ENCODE data around the gene SLC12A7.

SLC12A7 gene

DNA sequence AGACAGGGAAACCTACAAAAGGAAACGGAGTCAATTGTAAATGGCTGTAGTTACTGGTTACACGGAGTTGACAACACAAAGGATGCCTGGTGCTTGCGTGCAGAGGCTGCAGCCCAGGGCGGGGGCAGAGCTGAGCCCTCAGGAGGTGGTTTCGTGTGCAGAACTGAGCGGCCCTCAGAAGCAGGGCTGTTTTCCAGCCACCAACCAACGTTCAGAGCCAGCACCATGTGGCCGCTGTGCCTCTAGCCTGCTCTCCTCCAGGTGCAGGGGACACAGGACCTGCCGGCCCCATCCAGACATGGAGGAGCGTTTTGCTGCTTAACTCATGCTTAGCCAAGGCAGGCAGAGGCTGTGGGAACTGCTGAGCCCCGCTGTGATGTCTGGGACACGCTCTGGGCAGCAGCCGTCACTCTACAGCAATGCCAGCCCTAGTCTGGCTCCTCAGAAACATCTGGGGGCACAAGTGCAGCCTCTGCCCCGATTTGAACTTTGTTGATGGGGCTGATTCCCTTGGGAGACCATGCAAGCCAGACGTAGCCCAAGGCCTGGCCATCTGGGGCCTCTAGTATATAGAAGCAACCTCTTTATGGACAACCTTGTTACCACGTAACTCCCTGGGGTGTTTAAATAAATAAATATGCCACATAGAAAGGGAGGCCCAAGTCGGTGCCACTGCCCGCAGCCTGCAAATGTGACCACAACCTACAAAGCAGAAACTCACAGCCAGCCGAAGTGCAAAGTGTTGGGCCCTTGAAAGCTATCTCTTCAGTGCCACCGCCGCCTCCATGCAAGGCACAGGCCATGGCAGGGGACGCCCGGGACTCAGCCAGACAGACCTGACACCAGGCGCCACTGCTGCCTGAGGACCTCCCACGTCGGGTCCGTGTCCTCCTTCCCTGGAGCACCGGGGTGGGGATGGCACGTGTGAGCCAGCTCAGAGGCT, 61.2 kb downstream of the SLC12A7 start:
- no peak for DNase-seq (ENCODE audit: low read depth in 3 of 3)

GRCh38 chr5:1048861-1049838, 62.7 kb downstream of the SLC12A7 start:
- DNase-seq (ENCODE audit: low read depth in 3 of 3) = no peak

DNA sequence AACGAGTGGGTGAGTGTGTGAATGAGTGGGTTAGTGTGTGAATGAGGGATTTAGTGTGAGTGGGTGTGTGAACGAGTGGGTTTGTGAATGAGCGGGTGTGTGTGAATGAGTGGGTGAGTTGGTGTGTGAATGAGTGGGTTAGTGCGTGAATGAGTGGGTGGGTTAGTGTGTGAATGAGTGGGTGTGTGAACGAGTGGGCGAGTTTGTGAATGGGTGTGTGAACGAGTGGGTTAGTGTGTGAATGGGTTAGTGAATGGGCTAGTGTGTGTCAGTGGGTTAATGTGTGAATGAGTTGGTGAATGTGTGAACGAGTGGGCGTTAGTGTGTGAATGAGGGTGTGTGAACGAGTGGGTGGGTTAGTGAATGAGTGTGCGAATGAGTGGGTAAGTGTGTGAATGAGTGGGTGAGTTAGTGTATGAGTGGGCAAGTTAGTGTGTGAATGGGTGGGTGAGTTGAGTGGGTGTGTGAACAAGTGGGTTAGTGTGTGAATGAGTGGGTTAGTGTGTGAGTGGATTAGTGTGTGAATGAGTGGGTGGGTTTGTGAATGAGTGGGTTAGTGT, 63.6 kb downstream of the SLC12A7 start:
- DNase-seq (ENCODE audit: low read depth in 3 of 3) = no peak

GRCh38 chr5:1047332-1047965, 64.4 kb downstream of the SLC12A7 start:
- DNase-seq (ENCODE audit: low read depth in 3 of 3) = no peak

DNA sequence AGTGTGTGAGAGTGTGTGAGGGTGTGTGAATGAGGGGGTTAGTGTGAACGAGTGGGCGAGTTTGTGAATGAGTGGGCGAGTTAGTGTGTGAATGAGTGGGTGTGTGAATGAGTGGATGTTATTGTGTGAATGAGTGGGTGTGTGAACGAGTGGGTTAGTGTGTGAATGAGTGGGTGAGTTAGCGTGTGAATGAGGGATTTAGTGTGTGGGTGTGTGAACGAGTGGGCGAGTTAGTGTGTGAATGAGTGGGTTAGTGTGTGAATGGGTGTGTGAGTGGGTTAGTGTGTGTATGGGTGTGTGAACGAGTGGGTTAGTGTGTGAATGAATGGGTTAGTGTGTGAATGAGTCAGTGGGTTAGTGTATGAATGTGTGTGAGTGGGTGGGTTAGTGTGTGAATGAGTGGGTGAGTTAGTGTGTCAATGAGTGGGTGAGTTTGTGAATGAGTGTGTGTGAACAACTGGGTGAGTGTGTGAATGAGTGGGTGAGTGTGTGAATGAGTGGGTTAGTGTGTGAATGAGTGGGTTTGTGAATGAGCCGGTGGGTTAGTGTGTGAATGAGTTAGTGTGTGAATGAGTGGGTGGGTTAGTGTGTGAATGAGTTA, 65.8 kb downstream of the SLC12A7 start:
- no peak for DNase-seq (ENCODE audit: low read depth in 3 of 3)

GRCh38 chr5:1044117-1044516, 67.7 kb downstream of the SLC12A7 start:
- no peak for DNase-seq (ENCODE audit: low read depth in 3 of 3)

DNA sequence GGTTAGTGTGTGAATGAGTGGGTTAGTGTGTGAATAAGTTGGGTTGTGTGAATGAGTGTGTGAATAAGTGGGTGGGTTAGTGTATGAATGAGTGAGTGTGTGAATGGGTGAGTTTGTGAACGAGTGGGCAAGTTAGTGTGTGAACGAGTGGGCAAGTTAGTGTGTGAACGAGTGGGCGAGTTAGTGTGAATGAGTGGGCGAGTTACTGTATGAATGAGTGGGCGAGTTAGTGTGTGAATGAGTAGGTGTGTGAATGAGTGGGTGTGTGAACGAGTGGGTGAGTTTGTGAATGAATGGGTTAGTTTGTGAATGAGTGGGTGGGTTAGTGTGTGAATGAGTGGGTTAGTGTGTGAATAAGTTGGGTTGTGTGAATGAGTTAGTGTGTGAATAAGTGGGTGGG, 68.5 kb downstream of the SLC12A7 start:
- no peak for DNase-seq (ENCODE audit: low read depth in 3 of 3)

DNA sequence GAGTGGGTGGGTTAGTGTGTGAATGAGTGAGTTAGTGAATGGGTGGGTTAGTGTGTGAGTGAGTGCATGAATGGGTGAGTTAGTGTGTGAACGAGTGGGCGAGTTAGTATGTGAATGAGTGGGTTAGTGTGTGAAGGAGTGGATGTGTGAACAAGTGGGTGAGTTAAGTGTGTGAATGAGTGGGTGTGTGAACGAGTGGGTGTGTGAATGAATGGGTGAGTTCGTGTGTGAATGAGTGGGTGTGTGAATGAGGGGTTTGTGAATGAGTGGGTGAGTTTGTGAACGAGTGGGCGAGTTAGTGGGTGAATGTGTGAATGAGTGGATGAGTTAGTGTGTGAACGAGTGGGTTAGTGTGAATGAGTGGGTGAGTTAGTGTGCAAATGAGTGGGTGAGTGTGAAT, 69.2 kb downstream of the SLC12A7 start:
- DNase-seq (ENCODE audit: low read depth in 3 of 3) = no peak

DNA sequence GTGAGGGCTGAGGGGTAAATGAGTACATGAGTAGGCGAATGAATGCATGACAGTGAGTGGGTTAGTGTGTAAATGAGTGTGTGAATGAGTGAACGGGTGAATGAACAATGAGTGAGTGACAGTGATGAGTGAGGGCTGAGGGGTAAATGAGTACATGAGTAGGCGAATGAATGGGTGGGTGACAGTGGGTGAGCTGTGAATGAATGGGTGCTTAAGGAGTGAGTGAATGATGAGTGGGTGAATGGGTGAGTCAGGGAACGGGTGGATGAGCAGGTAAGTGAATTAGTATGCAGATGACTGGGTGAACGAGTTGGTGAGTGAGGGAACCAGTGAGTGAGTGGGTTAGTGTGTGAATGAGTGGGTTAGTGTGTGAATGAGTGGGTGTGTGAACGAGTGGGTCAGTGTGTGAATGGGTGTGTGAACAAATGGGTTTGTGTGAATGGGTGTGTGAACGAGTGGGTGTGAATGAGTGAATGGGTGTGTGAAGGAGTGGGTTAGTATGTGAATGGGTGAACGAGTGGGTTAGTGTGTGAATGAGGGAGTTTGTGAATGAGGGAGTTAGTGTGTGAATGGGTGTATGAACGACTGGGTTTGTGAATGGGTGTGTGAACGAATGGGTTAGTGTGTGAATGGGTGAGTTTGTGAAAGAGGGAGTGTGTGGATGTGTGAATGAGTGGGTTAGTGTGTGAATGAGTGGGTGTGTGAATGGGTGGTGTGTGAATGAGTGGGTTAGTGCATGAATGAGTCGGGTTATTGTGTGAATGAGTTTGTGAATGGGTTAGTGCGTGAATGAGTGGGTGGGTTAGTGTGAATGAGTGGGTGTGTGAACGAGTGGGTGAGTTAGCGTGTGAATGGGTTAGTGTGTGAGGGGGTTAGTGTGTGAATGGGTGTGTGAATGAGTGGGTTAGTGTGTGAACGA, 70.4 kb downstream of the SLC12A7 start:
- DNase-seq (ENCODE audit: low read depth in 3 of 3) = no peak

DNA sequence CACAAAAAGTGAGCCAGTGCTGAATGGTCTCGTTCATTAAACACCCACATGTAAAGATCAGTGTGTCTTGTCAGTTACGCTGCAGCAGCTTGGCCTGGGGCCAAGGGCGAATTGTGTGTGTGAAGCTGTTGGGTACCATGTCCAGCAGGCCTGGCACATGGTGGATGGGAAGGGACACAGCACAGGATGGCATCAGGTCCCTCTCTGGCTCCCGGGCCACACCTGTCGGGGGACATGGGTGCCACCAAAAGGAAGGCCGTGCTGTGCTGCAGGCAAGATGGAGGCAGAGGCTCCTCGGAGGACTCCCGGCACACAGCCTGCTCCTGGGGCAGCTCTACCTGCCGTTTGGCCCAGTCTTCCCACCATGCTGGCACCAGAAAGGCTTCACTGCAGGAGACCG, 71.3 kb downstream of the SLC12A7 start:
- no peak for DNase-seq (ENCODE audit: low read depth in 3 of 3)

GRCh38 chr5:1039706-1040260, 72.1 kb downstream of the SLC12A7 start:
- no peak for DNase-seq (ENCODE audit: low read depth in 3 of 3)

- DNase-seq (ENCODE audit: low read depth in 3 of 3) = no peak
Observed at GRCh38 chr5:1039210-1039548, 72.7 kb downstream of the SLC12A7 start.

- DNase-seq (ENCODE audit: low read depth in 3 of 3) = no peak
Observed at GRCh38 chr5:1038417-1039209, 73.2 kb downstream of the SLC12A7 start.

DNA sequence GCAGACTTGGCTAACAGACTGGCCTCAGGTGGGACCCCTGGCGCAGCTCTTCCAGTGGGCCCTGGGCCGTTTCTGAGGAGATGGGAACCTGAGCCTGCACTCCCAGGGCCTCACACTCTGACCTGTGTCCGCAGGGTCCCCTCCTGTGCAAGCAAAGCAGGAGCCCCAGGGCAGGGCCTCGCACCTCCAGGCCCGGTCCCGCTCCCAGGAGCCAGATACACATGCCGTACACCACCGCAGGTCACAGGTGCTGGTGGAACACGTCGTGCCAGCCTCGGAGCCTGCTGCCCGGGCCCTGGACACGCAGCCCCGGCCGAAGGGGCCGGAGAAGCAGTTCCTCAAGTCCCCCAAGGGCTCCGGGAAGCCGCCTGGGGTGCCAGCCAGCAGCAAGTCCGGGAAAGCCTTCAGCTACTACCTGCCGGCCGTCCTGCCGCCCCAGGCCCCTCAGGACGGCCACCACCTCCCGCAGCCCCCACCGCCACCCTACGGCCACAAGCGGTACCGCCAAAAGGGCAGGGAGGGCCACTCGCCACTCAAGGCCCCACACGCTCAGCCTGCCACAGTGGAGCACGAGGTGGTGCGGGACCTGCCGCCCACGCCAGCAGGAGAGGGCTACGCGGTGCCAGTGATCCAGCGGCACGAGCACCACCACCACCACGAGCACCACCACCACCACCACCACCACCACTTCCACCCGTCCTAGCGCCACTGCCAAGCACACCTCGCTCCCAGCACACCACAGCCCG, 74.0 kb downstream of the SLC12A7 start:
- no peak for DNase-seq (ENCODE audit: low read depth in 3 of 3)

- DNase-seq (ENCODE audit: low read depth in 3 of 3) = no peak
Observed at GRCh38 chr5:1037123-1037670, 74.7 kb downstream of the SLC12A7 start.

DNA sequence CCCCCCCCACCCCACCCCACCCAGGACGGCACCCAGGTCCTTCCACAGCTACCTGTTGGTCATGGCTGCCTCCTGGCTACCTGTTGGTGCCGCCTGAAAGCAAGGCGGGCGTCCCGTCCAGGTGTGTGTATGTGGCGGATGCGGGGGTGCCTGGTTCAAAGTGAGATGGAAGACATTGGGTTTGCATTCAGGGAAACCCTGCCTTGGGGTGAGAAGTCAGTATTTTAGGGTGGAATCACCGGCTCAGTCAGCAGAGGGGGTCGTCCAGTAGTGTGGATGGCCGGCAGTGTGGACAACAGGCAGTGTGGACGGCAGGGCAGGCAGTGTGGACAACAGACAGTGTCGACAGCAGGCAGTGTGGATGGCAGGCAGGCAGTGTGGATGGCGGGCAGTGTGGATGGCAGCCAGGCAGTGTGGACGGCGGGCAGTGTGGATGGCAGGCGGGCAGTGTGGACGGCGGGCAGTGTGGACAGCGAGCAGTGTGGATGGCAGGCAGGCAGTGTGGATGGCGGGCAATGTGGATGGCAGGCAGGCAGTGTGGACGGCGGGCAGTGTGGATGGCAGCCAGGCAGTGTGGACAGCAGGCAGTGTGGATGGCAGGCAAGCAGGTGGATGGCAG, 75.2 kb downstream of the SLC12A7 start:
- no peak for DNase-seq (ENCODE audit: low read depth in 3 of 3)
